Tibial artery (tissue), 4 donors: ENCODE measurements around the gene STX19.

Experiments used
- DNase-seq, 2 donors: peaks; one replicate each; pipeline ENCODE4 v3.0.0-alpha.2; 2019
- H3K27ac ChIP-seq, 2 donors: fragments of 200-600 bp; sonication (generic) in 1 of 2; 1 replicate in 1 of 2; 2 replicates in 1 of 2; pipeline ENCODE4 v1.5.1; 2018 to 2019; ENCODE audit warnings: mild to moderate bottlenecking in 1 of 2
- H3K27me3 ChIP-seq, 2 donors: fragments of 200-600 bp; sonication (generic) in 1 of 2; one replicate each; pipeline versions ENCODE4 v1.5.1 to v1.6.0; 2016 to 2019
- H3K36me3 ChIP-seq, 3 donors: fragments of 200-600 bp; sonication (generic) in 2 of 3; one replicate each; pipeline ENCODE4 v1.5.1; 2016 to 2019; ENCODE audit warnings: mild to moderate bottlenecking in 2 of 3
- H3K4me1 ChIP-seq, 4 donors: fragments of 200-600 bp; sonication (generic) in 2 of 4; 1 replicate in 3 of 4; 2 replicates in 1 of 4; pipeline ENCODE4 v1.5.1; 2016 to 2019
- H3K4me3 ChIP-seq, 2 donors: fragments of 200-600 bp; sonication (generic) in 1 of 2; 1 replicate in 1 of 2; 2 replicates in 1 of 2; pipeline ENCODE4 v1.5.1; 2018 to 2019; ENCODE audit warnings: mild to moderate bottlenecking in 2 of 2
- H3K9me3 ChIP-seq, 3 donors: fragments of 200-600 bp; sonication (generic) in 1 of 3; one replicate each; pipeline ENCODE4 v1.5.1; 2016 to 2019
- intact Hi-C: fragments of 100-400 bp; cut with DNase I; formaldehyde crosslinking; loops from one replicate; pipeline ENCODE4 v1.15.0; 2023; ENCODE audit warnings: low total_unique reads
- TF ChIP-seq, protein P1 (sequence below), 2 experiments: fragments of 200-600 bp in 1 of 2; fragments of 450-650 bp in 1 of 2; IDR thresholded peaks; one replicate each; pipeline ENCODE4 v1.5.1; 2017 to 2019; ENCODE audit warnings: antibody characterized with exemption in 2 of 2, mild to moderate bottlenecking in 1 of 2, moderate library complexity in 1 of 2

Gene STX19

DNA sequence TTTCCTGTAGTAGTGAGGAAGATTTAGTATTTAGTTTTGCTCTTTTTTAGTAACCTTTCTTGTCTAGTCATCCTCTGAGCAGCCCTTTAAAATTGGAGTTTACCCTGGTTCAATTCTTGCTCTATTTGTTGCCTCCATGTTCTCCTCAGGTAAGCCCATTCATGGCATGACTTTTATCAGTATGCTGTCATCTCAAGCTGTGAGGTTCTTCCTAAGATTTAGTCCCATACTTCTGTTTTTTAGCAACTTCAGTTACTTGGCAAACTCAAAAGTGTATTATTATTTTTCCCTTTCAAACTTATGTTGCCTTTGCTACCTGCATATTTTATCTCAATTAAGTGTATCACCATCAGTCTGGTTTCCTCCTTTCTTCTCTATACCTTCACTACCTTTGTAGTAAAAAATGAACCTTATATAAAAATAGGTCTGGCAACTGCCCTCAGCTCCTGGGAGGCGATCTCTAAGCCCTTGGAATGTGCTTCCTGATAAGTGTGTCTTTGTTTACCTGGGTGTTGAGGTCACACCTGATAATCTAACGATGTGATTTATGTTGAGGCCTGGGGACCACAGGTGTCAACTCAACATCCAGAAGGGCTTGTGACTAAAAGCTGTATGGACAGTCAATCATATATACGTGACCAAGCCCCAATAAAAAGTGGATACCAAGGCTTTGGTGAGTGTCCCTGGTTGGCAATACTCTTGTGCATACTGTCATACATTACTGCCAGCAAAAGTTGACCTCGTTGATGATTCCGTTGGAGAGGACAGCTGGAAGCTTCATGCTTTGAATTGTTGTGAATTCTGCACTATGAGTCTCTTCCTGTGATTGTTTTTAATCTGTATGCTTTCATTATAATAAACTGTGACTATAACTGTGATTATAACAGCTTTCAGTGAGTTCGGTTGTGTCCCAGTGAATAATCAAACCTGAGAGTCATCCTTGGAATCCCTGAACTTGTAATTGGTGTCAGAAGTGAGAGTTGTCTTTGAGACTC is 38.4 kb upstream of the STX19 start:
- Histone ChIP-seq H3K4me1 (peaks cover 0 to 36% (median 17%) of the 10 kb centered on the region in 4 donors), H3K4me3 (no peak overlapping the region), H3K9me3 (no peaks in the 10 kb centered on the region), H3K27ac (no peak overlapping the region), H3K27me3 (no peaks in the 10 kb centered on the region), H3K36me3 (peaks cover 0 to 12% (median 0%) of the 10 kb centered on the region in 3 donors)
- DNase-seq, result no peak
- intact Hi-C loops, result loop anchor here (5.0 kb wide), 1 partner anchor 60 kb away; no protein-coding TSS in a partner anchor
- TF ChIP-seq, protein P1, sequence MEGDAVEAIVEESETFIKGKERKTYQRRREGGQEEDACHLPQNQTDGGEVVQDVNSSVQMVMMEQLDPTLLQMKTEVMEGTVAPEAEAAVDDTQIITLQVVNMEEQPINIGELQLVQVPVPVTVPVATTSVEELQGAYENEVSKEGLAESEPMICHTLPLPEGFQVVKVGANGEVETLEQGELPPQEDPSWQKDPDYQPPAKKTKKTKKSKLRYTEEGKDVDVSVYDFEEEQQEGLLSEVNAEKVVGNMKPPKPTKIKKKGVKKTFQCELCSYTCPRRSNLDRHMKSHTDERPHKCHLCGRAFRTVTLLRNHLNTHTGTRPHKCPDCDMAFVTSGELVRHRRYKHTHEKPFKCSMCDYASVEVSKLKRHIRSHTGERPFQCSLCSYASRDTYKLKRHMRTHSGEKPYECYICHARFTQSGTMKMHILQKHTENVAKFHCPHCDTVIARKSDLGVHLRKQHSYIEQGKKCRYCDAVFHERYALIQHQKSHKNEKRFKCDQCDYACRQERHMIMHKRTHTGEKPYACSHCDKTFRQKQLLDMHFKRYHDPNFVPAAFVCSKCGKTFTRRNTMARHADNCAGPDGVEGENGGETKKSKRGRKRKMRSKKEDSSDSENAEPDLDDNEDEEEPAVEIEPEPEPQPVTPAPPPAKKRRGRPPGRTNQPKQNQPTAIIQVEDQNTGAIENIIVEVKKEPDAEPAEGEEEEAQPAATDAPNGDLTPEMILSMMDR (IDR thresholded peaks at IDR 0.05), result no peak

DNA sequence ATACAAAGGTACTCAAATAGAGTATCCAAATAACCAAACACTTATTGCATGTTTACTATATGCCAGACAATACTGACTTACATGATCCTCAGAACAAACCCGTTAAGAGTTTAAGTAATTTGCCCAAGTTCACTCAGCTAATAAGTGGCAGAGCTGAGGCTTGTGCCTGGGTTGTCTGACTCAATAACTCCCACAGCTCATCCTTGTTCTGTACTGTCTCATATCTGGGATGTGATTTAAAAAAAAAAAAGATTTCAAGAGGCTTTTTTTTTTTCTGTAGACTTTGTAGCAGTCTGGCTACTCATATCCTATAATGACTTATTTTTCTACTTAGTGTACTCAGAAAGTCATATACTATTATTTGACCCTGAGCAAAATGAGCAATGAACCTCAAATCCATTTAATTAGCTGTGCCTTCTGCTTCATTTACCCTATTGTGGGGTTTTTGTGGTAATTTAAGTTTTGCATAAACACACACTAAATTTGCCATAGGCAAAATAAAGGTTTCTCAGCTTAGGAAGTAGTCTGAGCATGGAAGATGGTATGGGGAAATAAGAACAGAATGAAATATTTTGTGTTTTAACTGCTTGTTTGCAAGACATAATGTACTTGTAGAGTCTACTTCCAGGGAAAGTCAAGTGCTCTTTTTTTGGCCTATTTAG is 37.6 kb upstream of the STX19 start:
- DNase-seq, result no peak
- peaks cover 0 to 8% (median 0%) of the 10 kb centered on the region in 3 donors for H3K36me3 ChIP-seq
- no peak overlapping the region for H3K27ac ChIP-seq
- TF ChIP-seq, protein P1 (IDR thresholded peaks at IDR 0.05), result no peak
- H3K4me3 ChIP-seq, result no peak overlapping the region
- H3K27me3 ChIP-seq, result no peaks in the 10 kb centered on the region
- peaks cover 0 to 38% (median 17%) of the 10 kb centered on the region in 4 donors for H3K4me1 ChIP-seq
- intact Hi-C loops, result loop anchor here (5.0 kb wide), 1 partner anchor 59 kb away; no protein-coding TSS in a partner anchor
- no peaks in the 10 kb centered on the region for H3K9me3 ChIP-seq

DNA sequence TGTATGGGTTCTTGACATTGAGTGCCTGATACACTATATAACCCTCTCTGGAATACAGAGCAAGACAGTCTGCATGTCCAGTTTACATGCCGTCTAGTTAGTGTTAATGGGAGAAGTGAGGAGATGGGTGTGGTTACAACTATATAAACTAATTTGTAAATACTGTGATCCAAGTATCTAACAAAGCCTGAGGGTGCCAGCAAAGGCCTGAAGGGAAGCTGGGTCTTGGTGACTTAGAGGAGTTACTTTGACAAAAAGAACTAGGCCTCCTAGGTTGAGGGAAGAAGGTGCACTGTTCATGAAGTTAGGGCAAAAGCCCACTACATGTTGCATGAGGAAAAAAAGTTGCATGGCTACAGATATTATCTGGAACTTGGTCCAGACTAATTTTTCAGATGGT is 36.7 kb upstream of the STX19 start:
- TF ChIP-seq, protein P1 (IDR thresholded peaks at IDR 0.05), result no peak
- Histone ChIP-seq H3K36me3 (peaks cover 0 to 12% (median 0%) of the 10 kb centered on the region in 3 donors), H3K27me3 (no peaks in the 10 kb centered on the region), H3K4me1 (peaks cover 0 to 38% (median 17%) of the 10 kb centered on the region in 4 donors), H3K9me3 (no peaks in the 10 kb centered on the region), H3K27ac (no peak overlapping the region), H3K4me3 (no peak overlapping the region)
- no peak for DNase-seq
- intact Hi-C loops, result loop anchor here (5.0 kb wide), 1 partner anchor 58 kb away; no protein-coding TSS in a partner anchor

DNA sequence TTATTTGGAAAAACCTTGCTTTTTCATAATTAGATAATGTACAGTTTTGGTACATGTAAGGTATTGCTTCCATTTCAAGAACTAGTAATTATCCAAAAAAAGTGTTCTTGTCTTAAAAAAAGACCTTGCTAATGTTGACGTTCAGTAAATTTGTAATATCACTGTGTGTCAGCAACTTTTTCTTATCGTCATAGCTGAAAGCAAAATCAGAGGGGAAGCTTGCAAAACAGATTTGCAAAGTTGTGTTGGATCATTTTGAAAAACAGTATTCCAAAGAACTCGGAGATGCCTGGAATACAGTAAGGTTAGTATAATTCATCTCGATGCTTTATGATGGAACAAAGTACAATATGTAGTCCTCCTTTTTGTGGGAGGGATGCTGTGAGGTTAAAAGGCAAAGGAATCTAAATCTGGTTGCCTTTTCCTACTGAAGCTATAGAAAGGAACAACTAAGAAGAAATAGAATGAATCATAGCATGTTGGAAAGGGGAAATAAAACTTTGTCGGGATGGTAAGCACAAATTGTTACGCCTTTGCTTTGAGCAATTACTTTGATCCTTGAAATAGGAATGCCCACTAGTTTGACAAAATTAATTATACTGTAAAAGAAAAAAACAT is 36.0 kb upstream of the STX19 start:
- Histone ChIP-seq H3K4me3 (peak overlapping the region; percentile 66 to 91), H3K27ac (peak overlapping the region in 1 of 2 donors; percentile 93)

More for the DNA sequence above, 36.0 kb upstream of the STX19 start:
- TF ChIP-seq, protein P1 (IDR thresholded peaks at IDR 0.05), result no peak
- intact Hi-C loops, result no loop called here
- peaks cover 0 to 19% (median 0%) of the 10 kb centered on the region in 3 donors for H3K36me3 ChIP-seq
- peaks cover 0 to 38% (median 17%) of the 10 kb centered on the region in 4 donors for H3K4me1 ChIP-seq
- no peaks in the 10 kb centered on the region for H3K9me3 ChIP-seq
- H3K27me3 ChIP-seq, result no peaks in the 10 kb centered on the region
- no peak for DNase-seq
